ENCODE data around the gene PIGU.

PIGU gene

DNA sequence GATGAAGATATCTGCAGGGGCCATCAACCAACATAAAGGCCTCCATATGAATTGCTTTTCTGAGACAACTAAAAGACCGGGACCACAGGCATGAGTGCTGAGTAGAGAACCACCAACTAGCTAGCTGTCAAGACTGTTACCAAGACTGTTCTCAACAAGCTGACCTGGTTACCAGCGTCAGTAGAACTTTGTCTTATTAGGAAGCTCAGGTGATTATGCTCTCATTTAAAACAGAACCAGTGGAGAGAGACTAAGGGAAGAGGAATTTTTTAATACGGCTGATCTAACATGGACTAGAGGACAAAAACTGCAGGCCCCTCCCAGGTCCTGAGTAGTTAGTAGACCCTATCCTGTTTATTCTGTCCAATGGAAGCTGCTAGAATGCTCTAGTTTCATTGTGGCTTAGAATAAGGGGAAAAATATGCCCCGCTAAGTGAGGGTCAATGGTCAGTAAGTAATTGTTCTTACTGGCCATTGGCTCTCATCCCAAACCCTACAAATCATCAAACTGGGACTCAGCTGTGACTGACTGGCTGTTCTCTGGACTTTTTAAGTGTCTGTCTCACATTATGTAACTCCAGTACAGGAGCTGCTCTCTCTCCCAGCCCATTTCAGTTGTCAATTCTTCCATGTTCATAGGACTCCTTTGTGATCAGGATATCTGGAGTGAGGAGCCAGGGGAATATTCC is 164.5 kb downstream of the PIGU start:
- H3K27me3 Mint-ChIP-seq: no peaks in the 10 kb centered on the region
- H3K9me3 Mint-ChIP-seq: no peaks in the 10 kb centered on the region
- H3K4me3 Mint-ChIP-seq: no peak overlapping the region
- H3K4me1 Mint-ChIP-seq (ENCODE audit: low read depth): peaks cover 29% of the 10 kb centered on the region
- H3K27ac Mint-ChIP-seq: no peak overlapping the region
- peaks cover 16% of the 10 kb centered on the region for H3K36me3 Mint-ChIP-seq (ENCODE audit: low read depth)

DNA sequence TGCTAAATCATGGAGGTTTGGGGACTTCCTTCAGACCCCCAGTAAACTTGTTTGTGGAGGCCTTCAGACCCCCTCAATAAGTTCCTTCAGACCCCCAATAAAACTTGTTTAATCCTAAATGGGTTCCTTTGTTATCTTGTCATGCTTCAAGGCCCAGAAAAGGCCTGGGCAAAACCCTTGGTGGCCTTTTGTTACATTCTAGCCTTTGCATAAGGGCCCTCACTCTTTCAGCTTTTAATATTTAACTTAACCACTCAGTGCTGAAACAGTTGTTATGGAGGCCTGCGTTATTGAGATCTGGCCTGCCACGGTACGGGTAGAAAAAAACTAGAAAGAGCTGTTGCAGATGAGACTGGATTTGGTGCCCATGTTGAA is 165.0 kb downstream of the PIGU start:
- H3K27me3 Mint-ChIP-seq: no peaks in the 10 kb centered on the region
- peaks cover 17% of the 10 kb centered on the region for H3K36me3 Mint-ChIP-seq (ENCODE audit: low read depth)
- H3K4me3 Mint-ChIP-seq: no peak overlapping the region
- no peaks in the 10 kb centered on the region for H3K9me3 Mint-ChIP-seq
- peaks cover 27% of the 10 kb centered on the region for H3K4me1 Mint-ChIP-seq (ENCODE audit: low read depth)
- no peak overlapping the region for H3K27ac Mint-ChIP-seq

DNA sequence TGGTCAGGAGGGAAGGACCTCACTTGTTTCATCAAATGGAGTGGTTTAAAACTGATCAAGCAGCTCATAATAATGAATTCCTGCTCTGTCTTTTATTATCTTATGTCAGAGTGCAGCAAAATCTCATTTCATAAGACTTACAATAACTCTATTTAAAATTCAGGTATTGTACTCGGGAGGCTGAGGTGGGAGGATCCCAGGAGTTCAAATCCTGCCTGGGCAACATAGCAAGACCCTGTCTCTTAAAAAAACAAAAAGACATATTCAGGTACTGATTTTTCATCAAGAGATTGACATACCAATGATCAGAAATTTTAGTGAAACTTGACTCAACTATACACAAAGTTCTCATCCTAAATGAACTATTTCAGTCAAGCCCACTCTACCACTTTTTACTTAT is 166.3 kb downstream of the PIGU start:
- peaks cover 23% of the 10 kb centered on the region for H3K36me3 Mint-ChIP-seq (ENCODE audit: low read depth)
- no peaks in the 10 kb centered on the region for H3K9me3 Mint-ChIP-seq
- H3K4me1 Mint-ChIP-seq (ENCODE audit: low read depth): peaks cover 18% of the 10 kb centered on the region
- no peak overlapping the region for H3K4me3 Mint-ChIP-seq
- H3K27me3 Mint-ChIP-seq: no peaks in the 10 kb centered on the region
- no peak overlapping the region for H3K27ac Mint-ChIP-seq

Data from stimulated activated naive CD8-positive, alpha-beta T cell treated with anti-CD3 and anti-CD28 coated beads, Interleukin-15, Interleukin-2, amounts not matched to agents 100 ng/mL and 50 ng/mL, for 24 hours (primary cell).